Coronary artery (tissue), 2 donors: ENCODE measurements around the gene PTPRD.
"Not testable (repeated sequence)": the region's sequence is repeated elsewhere in the genome, so short reads cannot be mapped to it uniquely, and the experiment has no call there.

Experiments used
- DNase-seq: peaks from one replicate; pipeline ENCODE4 v3.0.0-alpha.2; 2017; ENCODE audit warnings: low spot score
- H3K27ac ChIP-seq, 2 donors: fragments of 200-600 bp; sonication (generic); one replicate each; pipeline ENCODE4 v1.5.1; 2016 to 2019
- H3K4me3 ChIP-seq: fragments of 200-600 bp; sonication (generic); 2 replicates; pipeline ENCODE4 v1.5.1; 2016; ENCODE audit warnings: mild to moderate bottlenecking, moderate library complexity
- TF ChIP-seq, protein P1 (sequence below): fragments of 200-600 bp; sonication (generic); IDR thresholded peaks from one replicate; pipeline ENCODE4 v1.5.1; 2019; ENCODE audit warnings: antibody characterized with exemption

PTPRD gene

DNA sequence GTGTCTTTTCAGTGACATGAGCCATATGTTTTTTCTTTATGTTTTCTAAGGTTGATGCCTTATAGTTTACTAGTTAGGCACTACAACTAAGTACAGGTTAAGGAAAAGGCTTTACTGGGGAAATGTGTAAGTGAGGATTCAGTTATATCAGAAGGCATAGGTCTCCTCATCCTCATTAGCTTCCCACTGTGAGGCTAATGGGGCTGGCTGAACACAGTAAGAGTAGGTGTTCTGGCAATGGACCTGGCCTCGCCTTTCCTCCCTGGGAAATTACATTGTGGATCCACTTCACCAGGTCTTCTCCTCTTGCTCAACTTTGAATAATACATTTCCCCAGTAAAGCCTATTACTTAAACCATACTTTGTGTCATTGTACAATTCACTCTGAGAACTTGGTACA lies 225.5 kb downstream of the PTPRD start:
- TF ChIP-seq, protein P1, sequence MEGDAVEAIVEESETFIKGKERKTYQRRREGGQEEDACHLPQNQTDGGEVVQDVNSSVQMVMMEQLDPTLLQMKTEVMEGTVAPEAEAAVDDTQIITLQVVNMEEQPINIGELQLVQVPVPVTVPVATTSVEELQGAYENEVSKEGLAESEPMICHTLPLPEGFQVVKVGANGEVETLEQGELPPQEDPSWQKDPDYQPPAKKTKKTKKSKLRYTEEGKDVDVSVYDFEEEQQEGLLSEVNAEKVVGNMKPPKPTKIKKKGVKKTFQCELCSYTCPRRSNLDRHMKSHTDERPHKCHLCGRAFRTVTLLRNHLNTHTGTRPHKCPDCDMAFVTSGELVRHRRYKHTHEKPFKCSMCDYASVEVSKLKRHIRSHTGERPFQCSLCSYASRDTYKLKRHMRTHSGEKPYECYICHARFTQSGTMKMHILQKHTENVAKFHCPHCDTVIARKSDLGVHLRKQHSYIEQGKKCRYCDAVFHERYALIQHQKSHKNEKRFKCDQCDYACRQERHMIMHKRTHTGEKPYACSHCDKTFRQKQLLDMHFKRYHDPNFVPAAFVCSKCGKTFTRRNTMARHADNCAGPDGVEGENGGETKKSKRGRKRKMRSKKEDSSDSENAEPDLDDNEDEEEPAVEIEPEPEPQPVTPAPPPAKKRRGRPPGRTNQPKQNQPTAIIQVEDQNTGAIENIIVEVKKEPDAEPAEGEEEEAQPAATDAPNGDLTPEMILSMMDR, result no peak
- no peak for DNase-seq
- Histone ChIP-seq H3K27ac (no peak overlapping the region), H3K4me3 (no peak overlapping the region)

DNA sequence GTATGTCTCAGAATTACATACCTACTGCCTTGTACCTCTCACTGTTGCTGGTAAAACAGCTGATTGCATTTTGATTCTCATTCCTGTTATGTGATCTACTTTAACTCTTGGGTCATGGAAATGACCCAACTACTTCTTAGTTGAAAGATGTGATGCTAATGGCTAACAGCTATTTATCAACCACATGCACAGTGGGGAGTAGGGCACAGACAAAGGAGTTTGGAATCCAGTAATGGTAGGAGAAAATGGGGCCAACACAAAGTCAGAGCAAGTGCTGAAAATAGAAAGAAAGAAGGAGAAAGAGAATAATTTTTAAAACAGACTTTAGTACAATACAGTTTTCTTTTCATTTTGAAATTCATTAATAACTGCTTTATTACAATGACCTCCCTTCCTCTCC lies 241.0 kb downstream of the PTPRD start:
- Histone ChIP-seq H3K27ac (no peak overlapping the region), H3K4me3 (no peak overlapping the region)
- no peak for DNase-seq
- TF ChIP-seq, protein P1, result no peak

DNA sequence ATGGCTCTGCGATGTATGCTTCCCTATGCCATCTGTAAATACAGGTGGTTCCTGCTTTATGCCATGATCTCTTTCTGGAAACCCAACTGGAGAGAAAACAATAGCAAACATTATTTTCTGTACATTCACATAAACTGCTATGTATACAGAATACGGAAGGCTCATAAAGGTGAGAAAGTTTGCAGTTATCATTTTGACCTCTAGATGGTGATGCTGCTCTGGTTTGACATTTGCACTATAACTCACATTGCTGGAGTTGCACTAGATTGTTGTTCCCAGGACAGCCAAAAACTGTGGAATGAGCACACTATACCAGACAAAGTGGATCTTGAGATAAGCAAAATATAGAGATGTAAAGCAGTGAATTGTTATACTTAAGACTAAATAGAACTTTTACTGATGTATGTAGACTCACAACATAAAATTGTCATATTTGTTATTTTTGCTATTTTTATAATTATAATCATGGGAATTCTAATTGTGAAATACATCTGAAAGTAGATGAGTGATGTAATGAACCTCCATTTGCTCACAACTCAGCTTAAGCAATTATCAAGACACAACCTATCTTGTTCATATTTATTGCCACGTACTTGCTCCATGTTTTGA lies 246.5 kb downstream of the PTPRD start:
- DNase-seq, result no peak
- TF ChIP-seq, protein P1, result no peak
- Histone ChIP-seq H3K4me3 (no peak overlapping the region), H3K27ac (no peak overlapping the region)

DNA sequence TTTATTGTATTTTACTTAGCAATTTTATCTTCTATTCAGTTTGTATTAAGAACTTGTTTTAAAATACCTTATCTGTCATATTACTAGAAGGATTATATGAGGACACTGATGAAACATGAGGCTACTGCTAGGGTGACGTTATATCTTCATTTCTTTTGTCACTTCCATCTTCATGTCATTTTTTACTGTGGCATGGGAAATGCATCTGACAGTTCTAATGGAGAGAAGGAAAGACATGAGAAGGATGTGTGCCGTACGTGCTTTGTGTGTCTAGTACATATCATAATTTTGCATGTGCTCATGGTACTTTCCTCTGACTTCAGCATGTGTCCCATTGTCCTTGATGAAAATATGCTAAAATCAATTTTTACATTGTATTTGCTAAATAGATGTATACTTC lies 258.2 kb downstream of the PTPRD start:
- no peak overlapping the region for H3K27ac ChIP-seq
- H3K4me3 ChIP-seq, result no peak overlapping the region
- DNase-seq, result no peak
- TF ChIP-seq, protein P1, result no peak

DNA sequence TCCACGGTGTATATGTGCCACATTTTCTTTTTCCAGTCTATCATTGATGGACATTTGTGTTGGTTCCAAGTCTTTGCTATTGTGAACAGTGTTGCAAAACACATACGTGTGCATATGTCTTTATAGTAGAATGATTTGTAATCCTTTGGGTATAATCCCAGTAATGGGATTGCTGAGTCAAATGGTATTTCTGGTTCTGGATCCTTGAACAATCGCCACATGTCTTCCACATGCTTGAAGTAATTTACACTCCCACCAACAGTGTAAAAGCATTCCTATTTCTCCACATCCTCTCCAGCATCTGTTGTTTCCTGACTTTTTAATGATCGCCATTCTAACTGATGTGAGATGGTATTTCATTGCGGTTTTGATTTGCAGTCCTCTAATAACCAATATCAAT lies 267.2 kb downstream of the PTPRD start:
- not testable (repeated sequence) for H3K27ac ChIP-seq, H3K4me3 ChIP-seq, DNase-seq

DNA sequence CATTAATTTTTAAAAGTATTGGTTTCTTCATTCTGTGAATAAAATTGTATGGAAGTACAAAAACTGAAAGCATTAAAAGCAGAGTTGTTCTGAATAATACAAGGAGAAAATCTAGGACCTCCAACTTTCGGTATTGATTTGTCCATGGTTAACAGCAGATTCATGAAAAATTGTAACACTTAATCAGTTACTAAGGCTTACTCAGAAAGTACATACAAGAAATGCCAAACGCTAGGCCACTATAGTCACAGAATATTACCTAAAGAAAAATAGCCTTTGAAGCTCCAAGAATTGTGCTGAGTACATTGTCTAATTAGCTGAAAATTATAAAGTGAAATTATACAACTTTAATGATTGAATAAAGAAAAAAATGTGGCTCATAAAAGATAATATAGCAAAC lies 271.7 kb downstream of the PTPRD start:
- TF ChIP-seq, protein P1, result no peak
- no peak overlapping the region for H3K4me3 ChIP-seq
- H3K27ac ChIP-seq, result no peak overlapping the region
- DNase-seq, result no peak

DNA sequence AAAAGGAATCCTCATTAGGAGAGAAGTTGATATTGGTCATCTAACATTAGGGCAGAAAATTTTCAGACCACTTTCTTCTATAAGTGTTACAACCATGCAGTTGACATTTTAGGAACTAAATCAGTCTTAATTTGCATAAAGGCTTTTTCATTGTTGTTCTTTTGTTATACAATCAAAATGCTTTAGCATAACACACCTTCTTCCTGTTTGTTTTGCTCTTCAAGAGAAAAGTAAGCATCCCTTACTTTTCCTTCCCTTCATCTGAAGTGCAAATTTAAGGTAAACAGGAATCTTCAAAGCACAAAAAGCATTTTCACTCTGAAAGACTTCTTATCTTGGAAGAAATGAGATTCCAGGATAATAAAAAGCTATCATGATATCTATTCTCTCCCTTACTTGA lies 273.6 kb downstream of the PTPRD start:
- TF ChIP-seq, protein P1, result no peak
- DNase-seq, result no peak
- H3K27ac ChIP-seq, result no peak overlapping the region
- no peak overlapping the region for H3K4me3 ChIP-seq

DNA sequence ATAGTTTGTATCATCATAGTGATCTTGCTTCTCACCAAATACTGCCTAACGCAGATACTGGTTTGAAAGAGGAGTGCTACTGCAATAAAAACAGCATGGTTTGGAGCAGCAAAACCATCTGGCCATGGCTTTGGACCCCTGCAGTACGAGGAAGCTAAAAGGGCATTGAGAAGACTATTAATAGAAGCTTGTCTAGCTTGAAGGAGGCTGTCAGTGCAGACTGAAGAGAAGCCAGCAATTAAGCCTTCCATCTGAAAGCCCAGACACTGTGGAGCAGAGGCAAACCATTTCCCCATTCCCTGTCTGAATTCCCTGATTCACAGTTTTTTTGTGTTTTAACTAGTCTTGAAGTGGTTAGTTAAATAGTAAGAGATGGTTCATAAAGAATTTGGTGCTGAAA lies 281.6 kb downstream of the PTPRD start:
- Histone ChIP-seq H3K27ac (no peak overlapping the region), H3K4me3 (no peak overlapping the region)
- TF ChIP-seq, protein P1, result no peak
- DNase-seq, result no peak
